HepG2 (cell line): ENCODE measurements around the gene C1GALT1. TPM values are rescaled to one million over a fixed set of nuclear protein-coding genes. Genes with fewer than 3 reads are reported as not detected.

ENCODE experiments used
- ATAC-seq: fragments of 200-7000 bp; cut with Tn5 transposase; 3 replicates; pipeline ENCODE4 v1.9.1; 2020; ENCODE audit warnings: mild to moderate bottlenecking, moderate library complexity
- BruUV-seq: library from RNA; stranded (reverse); fragments of 400-500 nt; replicated peaks from 2 replicates; lab custom pipeline; 2021; lab: Mats Ljungman, UMichigan
- CTCF ChIA-PET: fragments of 300-600 bp; formaldehyde crosslinking; extraction: SDS; loops from one replicate; lab custom pipeline; 2021; ENCODE audit warnings: low total read pairs, inconsistent platforms, low intra/inter-chr PET ratio; lab: Yijun Ruan, JAX
- POLR2A ChIA-PET: fragments of 350-600 bp; sonication (Branson Sonifier 250); formaldehyde crosslinking; loops from one replicate; lab custom pipeline; 2020; ENCODE audit warnings: antibody characterized with exemption, inconsistent platforms; lab: Yijun Ruan, JAX
- DNase-seq: peaks from one replicate; pipeline ENCODE4 v3.0.0-alpha.2; 2015; ENCODE audit warnings: low spot score
- FAIRE-seq: peaks from 3 replicates; lab custom pipeline; 2011; peaks lifted over from hg19 to GRCh38; lab: Jason Lieb, UNC
- H2AFZ ChIP-seq: one replicate; pipeline ENCODE4 v1.6.1; 2011; ENCODE audit warnings: low read length, inconsistent platforms
- H3K27ac ChIP-seq: fragments of 300-600 bp; 3 replicates; pipeline ENCODE4 v1.8.0; 2011; ENCODE audit warnings: mixed run types, mild to moderate bottlenecking, mixed read lengths, low read length, inconsistent platforms; ENCODE audit not compliant: insufficient read depth; ENCODE audit errors: extremely low read length
- H3K27me3 ChIP-seq, 2 experiments: fragments of 200-600 bp in 1 of 2; 2 replicates in 1 of 2; 3 replicates in 1 of 2; pipeline versions ENCODE4 v1.6.0 to v1.8.0; 2011; ENCODE audit warnings: low read length in 2 of 2, mild to moderate bottlenecking in 2 of 2, moderate library complexity in 2 of 2, inconsistent platforms in 1 of 2; ENCODE audit not compliant: insufficient read depth in 2 of 2, control insufficient read depth in 1 of 2
- H3K36me3 ChIP-seq, 2 experiments: fragments of 200-600 bp in 1 of 2; replicated peaks in 1 of 2; 2 replicates in 1 of 2; 3 replicates in 1 of 2; pipeline versions ENCODE4 v1.5.1 to v1.8.0; 2011; ENCODE audit warnings: low read length in 2 of 2, inconsistent platforms in 1 of 2; ENCODE audit not compliant: insufficient read depth in 2 of 2, control insufficient read depth in 1 of 2
- H3K4me1 ChIP-seq: 2 replicates; pipeline ENCODE4 v1.5.1; 2012; ENCODE audit warnings: low read length, inconsistent platforms; ENCODE audit not compliant: insufficient read depth
- H3K4me2 ChIP-seq: 2 replicates; pipeline ENCODE4 v1.6.0; 2011; ENCODE audit warnings: low read depth, low read length, inconsistent platforms
- H3K4me3 ChIP-seq, 3 experiments: fragments of 200-600 bp in 1 of 3; sonication (generic), shearing (Covaris generic) in 1 of 3; replicated peaks in 1 of 3; 2 replicates each; pipeline ENCODE4 v1.5.1; 2011 to 2016; ENCODE audit warnings: low read length in 3 of 3, inconsistent platforms in 2 of 3, low read depth in 2 of 3, mild to moderate bottlenecking in 2 of 3, control low read depth in 1 of 3, mixed read lengths in 1 of 3; ENCODE audit not compliant: insufficient read depth in 1 of 3
- H3K79me2 ChIP-seq: one replicate; pipeline ENCODE4 v1.6.1; 2011; ENCODE audit warnings: low read length, inconsistent platforms; ENCODE audit not compliant: insufficient read depth
- H3K9ac ChIP-seq: 2 replicates; pipeline ENCODE4 v1.6.0; 2011; ENCODE audit warnings: mild to moderate bottlenecking, low read depth, low read length, inconsistent platforms; ENCODE audit not compliant: insufficient read depth
- H3K9me3 ChIP-seq: 2 replicates; pipeline ENCODE4 v1.5.1; 2012; ENCODE audit warnings: mild to moderate bottlenecking, low read length
- H4K20me1 ChIP-seq: 2 replicates; pipeline ENCODE4 v1.6.0; 2011; ENCODE audit warnings: inconsistent platforms, mild to moderate bottlenecking, low read length, moderate library complexity; ENCODE audit not compliant: insufficient read depth
- ATM ChIP-seq: fragments of 450-650 bp; IDR thresholded peaks from 2 replicates; pipeline ENCODE4 v1.7.1; 2017; ENCODE audit warnings: mild to moderate bottlenecking, borderline replicate concordance
- CREB1 ChIP-seq, 2 experiments: fragments of 450-650 bp in 1 of 2; IDR thresholded peaks; 2 replicates each; pipeline ENCODE4 v1.6.1; 2016 to 2017; ENCODE audit warnings: control low read depth in 1 of 2, mild to moderate bottlenecking in 1 of 2, missing compliant biosample characterization in 1 of 2, missing genetic modification characterization in 1 of 2
- ERF ChIP-seq: IDR thresholded peaks from 2 replicates; pipeline ENCODE4 v1.6.1; 2018; ENCODE audit warnings: missing biosample characterization, missing genetic modification reagents
- MEIS2 ChIP-seq: sonication (generic); formaldehyde crosslinking; IDR thresholded peaks from 2 replicates; pipeline ENCODE4 v1.9.0; 2021; ENCODE audit warnings: mild to moderate bottlenecking, missing genetic modification reagents
- POLR2G ChIP-seq: fragments of 200-400 bp; formaldehyde crosslinking; IDR thresholded peaks from 2 replicates; pipeline ENCODE4 v1.6.1; 2018; ENCODE audit warnings: mild to moderate bottlenecking, low read depth, low read length, moderate library complexity
- RBFOX2 ChIP-seq: fragments of 200-400 bp; formaldehyde crosslinking; IDR thresholded peaks from 2 replicates; pipeline ENCODE4 v1.6.1; 2017; ENCODE audit warnings: low read depth, mild to moderate bottlenecking, low read length
- SAP130 ChIP-seq: IDR thresholded peaks from 2 replicates; pipeline ENCODE4 v1.6.1; 2016; ENCODE audit warnings: low read depth
- SIN3A ChIP-seq: IDR thresholded peaks from 2 replicates; pipeline ENCODE4 v1.6.1; 2011; ENCODE audit warnings: low read depth, mild to moderate bottlenecking, control low read depth, low read length, borderline replicate concordance
- TCF7L2 ChIP-seq: IDR thresholded peaks from 2 replicates; pipeline ENCODE4 v1.6.1; 2011; ENCODE audit warnings: mild to moderate bottlenecking, low read depth, low read length, moderate library complexity
- TEAD3 ChIP-seq: optimal IDR thresholded peaks from 2 replicates; pipeline ENCODE3; 2016; ENCODE audit warnings: borderline replicate concordance
- ZC3H13 ChIP-seq: sonication (generic); formaldehyde crosslinking; IDR thresholded peaks from 2 replicates; pipeline ENCODE4 v1.8.1; 2023; ENCODE audit warnings: mild to moderate bottlenecking, missing genetic modification reagents, moderate library complexity
- ZNF12 ChIP-seq: sonication (generic); formaldehyde crosslinking; IDR thresholded peaks from 2 replicates; pipeline ENCODE4 v1.5.0; 2020; ENCODE audit warnings: missing genetic modification reagents
- ZNF274 ChIP-seq: sonication (generic); formaldehyde crosslinking; IDR thresholded peaks from 2 replicates; pipeline ENCODE4 v1.5.1; 2020; ENCODE audit warnings: mild to moderate bottlenecking, missing genetic modification reagents
- ZNF317 ChIP-seq: sonication (generic); formaldehyde crosslinking; IDR thresholded peaks from 2 replicates; pipeline ENCODE4 v1.5.0; 2020; ENCODE audit warnings: mild to moderate bottlenecking, missing genetic modification reagents
- ZNF644 ChIP-seq: IDR thresholded peaks from 2 replicates; pipeline ENCODE4 v1.6.1; 2016; ENCODE audit warnings: low read depth
- WGBS: methylation state at CpG from one replicate; pipeline ENCODE4 v1.1.6; 2017; ENCODE audit warnings: low lambda C conversion rate; 5-methylcytosine and 5-hydroxymethylcytosine counted together
- in situ Hi-C: cut with HindIII; loops from 2 replicates; pipeline ENCODE4 v1.10.0; 2017; ENCODE audit warnings: low pct_unique_long_range_greater_than_20kb; ENCODE audit not compliant: extremely low pct_ligation_motif_present
- intact Hi-C: fragments of 100-400 bp; cut with micrococcal nuclease; formaldehyde crosslinking; loops from one replicate; pipeline ENCODE4 v1.10.0; 2022; ENCODE audit not compliant: unreplicated experiment
- polyA plus RNA-seq, 8 experiments: library from polyadenylated mRNA; depleted of rRNA in 3 of 8; stranded (reverse) in 7 of 8; unstranded in 1 of 8; fragments of >200 nt; fragmentation: Illumina TruSeq in 4 of 8; extraction: Trizol in 4 of 8; gene quantifications; 2 replicates each; pipeline versions ENCODE4 v1.2.1 to v1.2.3, GENCODE V29; 2011 to 2016; ENCODE audit warnings: low read depth in 4 of 8, missing spikeins in 1 of 8, mixed read lengths in 1 of 8; ENCODE audit not compliant: insufficient read depth in 1 of 8
- total RNA-seq, 5 experiments: library from RNA; depleted of rRNA; stranded (reverse); fragments of >200 nt; fragmentation: Illumina TruSeq; extraction: Trizol; gene quantifications; 2 replicates each; pipeline ENCODE4 v1.2.3, GENCODE V29; 2016; ENCODE audit warnings: low read depth in 1 of 5

The C1GALT1 gene
- total and polyA plus RNA-seq, 2 of the 13 experiments (the other 11 are each of a cell fraction or from before 2014, with no cell fraction given): 57.1 to 65.9 TPM

DNA sequence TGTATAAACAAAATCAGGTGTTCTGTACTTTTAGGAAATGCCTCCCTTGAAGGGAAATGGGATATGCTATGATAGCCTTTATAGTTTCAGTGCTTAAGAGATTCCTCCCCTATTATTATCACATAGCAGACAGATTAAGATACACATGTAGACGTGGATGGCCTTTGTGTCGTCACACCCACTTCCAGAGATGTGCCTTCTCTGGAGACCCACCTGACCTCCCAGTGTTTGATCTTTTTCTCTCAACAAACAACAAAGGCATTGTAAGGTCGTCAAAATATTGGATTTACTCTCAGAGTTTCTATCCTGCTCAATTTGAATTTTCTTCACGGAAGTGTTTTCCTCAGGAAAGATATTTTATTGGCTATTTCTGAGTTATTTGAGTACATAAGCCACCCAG, 25.7 kb upstream of the C1GALT1 start (continued):
- TF ChIP-seq TEAD3 (CRISPR knock-in tag) (peak; percentile 19), MEIS2 (no peak), TCF7L2 (no peak), ZC3H13 (CRISPR knock-in tag) (no peak), ERF (CRISPR knock-in tag) (0 out of 2 replicates have a peak, but pooled peaks have one; percentile 9), CREB1 (IDR thresholded peaks at IDR 0.05) (peak; percentile 44; the same call in 1 of the 2 replicates), CREB1 (CRISPR knock-in tag; IDR thresholded peaks at IDR 0.05) (peak; percentile 65)

DNA sequence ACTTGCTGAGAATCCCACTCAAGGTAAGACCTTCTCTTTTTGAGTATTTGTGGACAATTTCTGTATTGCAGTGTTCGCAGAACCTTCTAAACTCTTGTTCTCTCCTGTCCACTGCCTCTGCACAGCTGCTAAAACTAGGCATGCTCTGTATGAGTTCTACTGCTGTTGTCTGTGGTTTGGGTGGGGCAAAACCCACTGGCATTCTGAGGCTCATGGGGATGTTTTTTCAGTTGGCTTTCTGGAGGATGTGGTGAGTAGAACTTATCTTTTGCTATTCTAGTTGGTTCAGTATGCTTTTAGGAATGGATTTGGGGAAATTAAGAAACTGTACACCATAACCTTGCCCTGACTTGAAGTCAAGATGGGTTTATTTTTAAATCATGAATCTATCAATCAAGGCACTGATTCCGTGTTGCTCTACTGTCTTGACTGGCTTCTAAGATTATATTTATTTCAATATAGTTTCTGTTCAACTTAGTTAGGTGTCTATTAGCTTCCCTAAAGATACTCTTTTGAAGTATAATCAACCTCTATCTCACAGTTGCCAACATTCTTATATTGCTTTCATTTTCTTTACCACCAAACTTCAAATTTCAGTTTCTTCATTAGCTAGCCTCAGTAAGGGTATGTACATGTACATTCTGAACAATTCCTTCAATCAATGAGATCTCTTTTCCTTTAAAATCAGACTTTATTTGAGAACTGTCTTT, 25.0 kb upstream of the C1GALT1 start:
- H3K9ac ChIP-seq: peak overlapping the region; percentile 73
- peaks cover 17% of the 10 kb centered on the region for H3K9me3 ChIP-seq
- TSS peak; percentile 66 for BruUV-seq
- intact Hi-C loops: no loop called here
- DNase-seq (no peak), ATAC-seq (peak; percentile 73), FAIRE-seq (no peak)
- H3K79me2 ChIP-seq: peaks cover 49% of the 10 kb centered on the region
- ChIA-PET CTCF (no interaction called here), POLR2A (interaction anchor here (0.7 to 1.7 kb wide), 3 partner anchors 19 to 61 kb away, joined by 3 to 7 read pairs (median 4); no protein-coding TSS in a partner anchor)
- 46% methylated on average over 2 of the region's 2 CpGs for WGBS
- peak overlapping the region; percentile 39 to 63 (median 58) for H3K4me3 ChIP-seq
- no peaks in the 10 kb centered on the region; a peak in 1 of 5 replicates for H3K36me3 ChIP-seq
- no peaks in the 10 kb centered on the region for H4K20me1 ChIP-seq
- H3K27ac ChIP-seq: peak overlapping the region; percentile 55
- H3K27me3 ChIP-seq: no peaks in the 10 kb centered on the region
- in situ Hi-C loops: loop anchor here (5.0 kb wide), 1 partner anchor 40 kb away; no protein-coding TSS in a partner anchor
- peak overlapping the region; percentile 76 for H3K4me2 ChIP-seq
- TF ChIP-seq ZNF317 (CRISPR knock-in tag) (peak; percentile 44; the same call in 1 of the 2 replicates), ERF (CRISPR knock-in tag) (0 out of 2 replicates have a peak, but pooled peaks have one; percentile 7), SIN3A (peak; percentile 20; the same call in 1 of the 2 replicates), ZNF12 (CRISPR knock-in tag) (peak; percentile 70), ZNF274 (CRISPR knock-in tag) (no peak), ATM (no peak), SAP130 (CRISPR knock-in tag) (0 out of 2 replicates have a peak, but pooled peaks have one; percentile 17), POLR2G (peak; percentile 46; the same call in 1 of the 2 replicates), RBFOX2 (peak; percentile 33; the same call in 1 of the 2 replicates), ZNF644 (CRISPR knock-in tag) (0 out of 2 replicates have a peak, but pooled peaks have one; percentile 26)
- no peak overlapping the region for H2AFZ ChIP-seq
- H3K4me1 ChIP-seq: peaks cover 66% of the 10 kb centered on the region
